ENCODE data around the gene KDM4C. TPM values are rescaled to one million over a fixed set of nuclear protein-coding genes. Genes with fewer than 3 reads are reported as not detected.

The KDM4C gene
- total and polyA plus RNA-seq, 2 donors (not counting 1 experiment from before 2014, with no cell fraction given): 49.7 to 141 TPM

DNA sequence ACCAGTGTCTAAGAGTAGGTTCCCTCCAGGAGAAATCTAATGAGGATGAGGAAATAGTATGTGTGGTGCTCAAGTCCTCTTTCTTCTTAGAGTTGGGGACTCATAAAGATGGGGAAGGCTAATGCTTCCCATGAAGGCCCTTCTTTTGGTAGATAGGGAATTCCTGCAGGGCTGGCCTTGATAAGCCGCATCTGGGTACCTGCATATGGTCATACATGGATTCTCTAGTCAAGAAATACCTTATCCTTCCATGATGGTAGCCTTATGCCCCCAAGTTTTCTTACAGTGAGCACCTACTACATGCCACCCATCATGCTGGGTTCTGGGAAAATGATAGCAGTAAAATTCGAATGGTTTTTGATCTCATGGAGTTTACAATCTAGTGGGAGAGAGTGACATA lies 382.6 kb downstream of the KDM4C start:
- DNase-seq: no peak
- Mint-ChIP-seq H3K4me3 (no peak overlapping the region), H3K27ac (no peak overlapping the region), H3K4me1 (no peaks in the 10 kb centered on the region), H3K9me3 (ENCODE audit: insufficient read depth) (no peaks in the 10 kb centered on the region), H3K27me3 (no peaks in the 10 kb centered on the region)
- H3K4me3 ChIP-seq (ENCODE audit: control extremely low read depth in 1 of 5, extremely low read depth in 1 of 5, insufficient read depth in 1 of 5, low read depth in 2 of 5, low read length in 4 of 5): no peak overlapping the region
- no peaks in the 10 kb centered on the region for H3K9me3 ChIP-seq (ENCODE audit: control extremely low read depth in 1 of 3, control insufficient read depth in 2 of 3, insufficient read depth in 1 of 3, low read length in 2 of 3)
- peaks cover 2 to 47% of the 10 kb centered on the region in 2 experiments for H3K36me3 ChIP-seq (replicated peaks in 1 of 2; ENCODE audit: control extremely low read depth in 1 of 2, control insufficient read depth in 1 of 2, extremely low read depth in 1 of 2, insufficient read depth in 2 of 2, low read length in 1 of 2)
- no peaks in the 10 kb centered on the region for H3K4me1 ChIP-seq (ENCODE audit: control insufficient read depth in 2 of 2, insufficient read depth in 2 of 2, low read length in 2 of 2)
- intact Hi-C loops (cut with micrococcal nuclease): no loop called here
- H2AFZ ChIP-seq (ENCODE audit: insufficient read depth, low read depth, low read length, poor library complexity, severe bottlenecking): no peak overlapping the region
- H3K27me3 ChIP-seq (replicated peaks in 1 of 4; ENCODE audit: control extremely low read depth in 1 of 4, control insufficient read depth in 3 of 4, insufficient read depth in 4 of 4, low read length in 3 of 4): no peaks in the 10 kb centered on the region
- H3K27ac ChIP-seq (ENCODE audit: low read length in 2 of 2): no peak overlapping the region
- H4K20me1 ChIP-seq (ENCODE audit: control insufficient read depth, insufficient read depth, low read length, poor library complexity, severe bottlenecking): no peaks in the 10 kb centered on the region
- POLR2A ChIA-PET: no interaction called here
- H3K79me2 ChIP-seq (ENCODE audit: control insufficient read depth, insufficient read depth, low read length): peaks cover 10% of the 10 kb centered on the region
- ATAC-seq (ENCODE audit: low read depth): no peak
- no peak for TF ChIP-seq EZH2 (IDR thresholded peaks at IDR 0.05; ENCODE audit: borderline replicate concordance, insufficient read depth, low read depth, low read length, poor library complexity, severe bottlenecking)
- TF ChIP-seq, protein P1, sequence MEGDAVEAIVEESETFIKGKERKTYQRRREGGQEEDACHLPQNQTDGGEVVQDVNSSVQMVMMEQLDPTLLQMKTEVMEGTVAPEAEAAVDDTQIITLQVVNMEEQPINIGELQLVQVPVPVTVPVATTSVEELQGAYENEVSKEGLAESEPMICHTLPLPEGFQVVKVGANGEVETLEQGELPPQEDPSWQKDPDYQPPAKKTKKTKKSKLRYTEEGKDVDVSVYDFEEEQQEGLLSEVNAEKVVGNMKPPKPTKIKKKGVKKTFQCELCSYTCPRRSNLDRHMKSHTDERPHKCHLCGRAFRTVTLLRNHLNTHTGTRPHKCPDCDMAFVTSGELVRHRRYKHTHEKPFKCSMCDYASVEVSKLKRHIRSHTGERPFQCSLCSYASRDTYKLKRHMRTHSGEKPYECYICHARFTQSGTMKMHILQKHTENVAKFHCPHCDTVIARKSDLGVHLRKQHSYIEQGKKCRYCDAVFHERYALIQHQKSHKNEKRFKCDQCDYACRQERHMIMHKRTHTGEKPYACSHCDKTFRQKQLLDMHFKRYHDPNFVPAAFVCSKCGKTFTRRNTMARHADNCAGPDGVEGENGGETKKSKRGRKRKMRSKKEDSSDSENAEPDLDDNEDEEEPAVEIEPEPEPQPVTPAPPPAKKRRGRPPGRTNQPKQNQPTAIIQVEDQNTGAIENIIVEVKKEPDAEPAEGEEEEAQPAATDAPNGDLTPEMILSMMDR (IDR thresholded peaks at IDR 0.05): no peak
- CTCF ChIA-PET: no interaction called here
- H3K4me2 ChIP-seq (replicated peaks; ENCODE audit: low read depth, low read length, poor library complexity, severe bottlenecking): no peak overlapping the region
- no peak overlapping the region for H3K9ac ChIP-seq (ENCODE audit: low read length)
- no CpG with 5 or more reads among the region's 2 CpGs for WGBS (ENCODE audit: insufficient coverage)

DNA sequence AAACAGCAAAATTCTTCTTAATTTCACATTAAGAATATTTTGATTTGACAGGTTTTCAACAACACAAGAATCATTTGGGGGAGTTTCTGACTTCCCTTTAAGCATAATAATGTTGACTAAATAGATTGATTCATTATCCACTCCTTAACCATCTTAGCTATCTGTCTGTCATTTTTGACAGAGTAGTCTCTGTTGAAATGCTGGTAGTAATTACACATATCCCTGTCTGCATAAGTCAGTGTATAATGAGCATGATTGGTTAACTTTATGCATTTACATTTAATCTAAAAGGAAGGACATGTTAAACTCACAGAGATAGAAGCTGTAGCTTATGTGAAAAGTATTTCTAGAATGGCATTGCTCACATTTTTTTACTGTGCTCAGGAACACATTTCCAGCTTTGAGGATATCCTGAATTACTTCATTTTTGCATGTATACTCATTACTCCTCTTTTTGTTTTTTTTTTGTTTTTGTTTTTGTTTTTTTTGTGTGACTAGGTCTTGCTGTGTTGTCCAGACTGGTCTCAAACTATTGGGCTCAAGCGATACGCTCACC lies 385.9 kb downstream of the KDM4C start:
- Mint-ChIP-seq H3K27ac (no peak overlapping the region), H3K27me3 (no peaks in the 10 kb centered on the region), H3K9me3 (ENCODE audit: insufficient read depth) (no peaks in the 10 kb centered on the region), H3K4me1 (peaks cover 4% of the 10 kb centered on the region), H3K4me3 (no peak overlapping the region)
- peaks cover 18% of the 10 kb centered on the region for H4K20me1 ChIP-seq (ENCODE audit: control insufficient read depth, insufficient read depth, low read length, poor library complexity, severe bottlenecking)
- ATAC-seq (ENCODE audit: low read depth): no peak
- H3K36me3 ChIP-seq (replicated peaks in 1 of 2; ENCODE audit: control extremely low read depth in 1 of 2, control insufficient read depth in 1 of 2, extremely low read depth in 1 of 2, insufficient read depth in 2 of 2, low read length in 1 of 2): peaks cover 2 to 50% of the 10 kb centered on the region in 2 experiments
- H3K27me3 ChIP-seq (replicated peaks in 1 of 4; ENCODE audit: control extremely low read depth in 1 of 4, control insufficient read depth in 3 of 4, insufficient read depth in 4 of 4, low read length in 3 of 4): no peaks in the 10 kb centered on the region
- no peak overlapping the region for H3K4me2 ChIP-seq (replicated peaks; ENCODE audit: low read depth, low read length, poor library complexity, severe bottlenecking)
- CTCF ChIA-PET: interaction anchor here (0.7 kb wide), 1 partner anchor 317 kb away, joined by 3 read pairs; no protein-coding TSS in a partner anchor
- peaks cover 0 to 5% of the 10 kb centered on the region in 2 donors for H3K4me1 ChIP-seq (ENCODE audit: control insufficient read depth in 2 of 2, insufficient read depth in 2 of 2, low read length in 2 of 2)
- H3K9me3 ChIP-seq (ENCODE audit: control extremely low read depth in 1 of 3, control insufficient read depth in 2 of 3, insufficient read depth in 1 of 3, low read length in 2 of 3): peaks cover 0 to 7% (median 0%) of the 10 kb centered on the region in 3 donors
- no peak overlapping the region for H2AFZ ChIP-seq (ENCODE audit: insufficient read depth, low read depth, low read length, poor library complexity, severe bottlenecking)
- intact Hi-C loops (cut with micrococcal nuclease): no loop called here
- POLR2A ChIA-PET: no interaction called here
- 100% methylated on average over 1 of the region's 2 CpGs for WGBS (ENCODE audit: insufficient coverage)
- no peak overlapping the region for H3K27ac ChIP-seq (ENCODE audit: low read length in 2 of 2)
- H3K4me3 ChIP-seq (ENCODE audit: control extremely low read depth in 1 of 5, extremely low read depth in 1 of 5, insufficient read depth in 1 of 5, low read depth in 2 of 5, low read length in 4 of 5): no peak overlapping the region
- H3K9ac ChIP-seq (ENCODE audit: low read length): no peak overlapping the region
- TF ChIP-seq, protein P1 (IDR thresholded peaks at IDR 0.05): no peak
- TF ChIP-seq EZH2 (IDR thresholded peaks at IDR 0.05; ENCODE audit: borderline replicate concordance, insufficient read depth, low read depth, low read length, poor library complexity, severe bottlenecking): no peak
- H3K79me2 ChIP-seq (ENCODE audit: control insufficient read depth, insufficient read depth, low read length): peaks cover 14% of the 10 kb centered on the region
- no peak for DNase-seq
